Stomach (tissue), 9 donors: ENCODE data around the gene UBA1. TPM values are rescaled to one million over a fixed set of nuclear protein-coding genes. Genes with fewer than 3 reads are reported as not detected.

ENCODE experiments used
- DNase-seq, 2 donors: peaks; one replicate each; pipeline versions ENCODE4 v3.0.0 to v3.0.0-alpha.2; 2013 to 2019
- H3K27ac ChIP-seq, 5 donors: fragments of 200-600 bp in 4 of 5; sonication (generic) in 4 of 5; one replicate each; pipeline ENCODE4 v1.5.1; 2013 to 2019; ENCODE audit warnings: mild to moderate bottlenecking in 1 of 5, moderate library complexity in 1 of 5
- H3K27me3 ChIP-seq, 3 donors: fragments of 200-600 bp; sonication (generic); one replicate each; pipeline ENCODE4 v1.5.1; 2017 to 2019; ENCODE audit warnings: mixed run types in 1 of 3
- H3K36me3 ChIP-seq, 4 donors: fragments of 200-600 bp; sonication (generic); 1 replicate in 3 of 4; 2 replicates in 1 of 4; pipeline ENCODE4 v1.5.1; 2016 to 2019
- H3K4me1 ChIP-seq, 4 donors: fragments of 200-600 bp; sonication (generic); one replicate each; pipeline ENCODE4 v1.5.1; 2016 to 2019
- H3K4me3 ChIP-seq, 4 donors: fragments of 200-600 bp; sonication (generic) in 3 of 4; one replicate each; pipeline ENCODE4 v1.5.1; 2016 to 2019; ENCODE audit warnings: mild to moderate bottlenecking in 1 of 4
- H3K9me3 ChIP-seq, 4 donors: fragments of 200-600 bp; sonication (generic); one replicate each; pipeline ENCODE4 v1.5.1; 2016 to 2019
- CTCF ChIP-seq, 7 experiments: fragments of 450-650 bp in 4 of 7; fragments of 200-600 bp in 3 of 7; sonication (generic) in 3 of 7; IDR thresholded peaks; one replicate each; pipeline ENCODE4 v1.5.1; 2016 to 2019; ENCODE audit warnings: antibody characterized with exemption in 7 of 7, control low read depth in 2 of 7, mild to moderate bottlenecking in 1 of 7
- EP300 ChIP-seq: sonication (generic); formaldehyde crosslinking; IDR thresholded peaks from one replicate; pipeline ENCODE4 v1.6.1; 2017; ENCODE audit warnings: antibody characterized with exemption
- POLR2A ChIP-seq, 4 donors: fragments of 450-650 bp; IDR thresholded peaks; one replicate each; pipeline ENCODE4 v1.6.1; 2016; ENCODE audit warnings: antibody characterized with exemption in 4 of 4, control low read depth in 2 of 4, mild to moderate bottlenecking in 1 of 4, moderate library complexity in 1 of 4
- POLR2AphosphoS5 ChIP-seq, 3 donors: sonication (generic); formaldehyde crosslinking; IDR thresholded peaks; one replicate each; pipeline ENCODE4 v1.6.1; 2016; ENCODE audit warnings: antibody characterized with exemption in 3 of 3
- WGBS, 5 donors: extraction: QIAGEN DNeasy Blood & Tissue Kit in 3 of 5; methylation state at CpG; one replicate each; pipeline versions ENCODE4 v1.1.5 to v1.1.7; 2013 to 2018; 5-methylcytosine and 5-hydroxymethylcytosine counted together
- intact Hi-C: fragments of 100-400 bp; cut with DNase I; formaldehyde crosslinking; loops from one replicate; pipeline ENCODE4 v1.15.1; 2023; ENCODE audit warnings: low total_unique reads
- polyA plus RNA-seq, 3 donors: library from polyadenylated mRNA; stranded (reverse); fragments of 200-250 nt; gene quantifications; one replicate each; pipeline ENCODE4 v1.2.3, GENCODE V29; 2013
- total RNA-seq, 5 donors: library from RNA; depleted of rRNA; stranded (reverse); fragments of >200 nt; gene quantifications; one replicate each; pipeline versions ENCODE4 v1.1.0 to v1.2.3, GENCODE V29; 2014 to 2016
- donor health status: healthy with polysubstance abuse.
- donor health status: Bipolar disorder and iron deficiency.
- donor health status: healthy.

UBA1 gene
- total and polyA plus RNA-seq, 8 donors, result 59.3 to 278 (median 86.9) TPM

- no peak for TF ChIP-seq POLR2AphosphoS5 (IDR thresholded peaks at IDR 0.05)
- TF ChIP-seq EP300, result no peak
- TF ChIP-seq CTCF (IDR thresholded peaks at IDR 0.05), result no peak
- no peak for TF ChIP-seq POLR2A (IDR thresholded peaks at IDR 0.05)
Measured at GRCh38 chrX:47171996-47172395, 21.6 kb upstream of the UBA1 start.

GRCh38 chrX:47172549-47172948 is 21.1 kb upstream of the UBA1 start:
- TF ChIP-seq POLR2AphosphoS5 (IDR thresholded peaks at IDR 0.05) (no peak), EP300 (no peak), POLR2A (IDR thresholded peaks at IDR 0.05) (no peak), CTCF (IDR thresholded peaks at IDR 0.05) (no peak)
- H3K27ac ChIP-seq, result no peak overlapping the region
- DNase-seq, result peak in 1 of 2 donors; percentile 9
- no peaks in the 10 kb centered on the region for H3K4me1 ChIP-seq
- H3K9me3 ChIP-seq, result no peaks in the 10 kb centered on the region
- peaks cover 24 to 88% (median 85%) of the 10 kb centered on the region in 4 donors for H3K36me3 ChIP-seq
- no peak overlapping the region for H3K4me3 ChIP-seq
- 74 to 94% (median 83%) methylated on average over 3 to 7 of the region's 7 CpGs for WGBS, 5 donors
- intact Hi-C loops, result no loop called here
- H3K27me3 ChIP-seq, result peaks cover 0 to 15% (median 0%) of the 10 kb centered on the region in 3 donors

More at GRCh38 chrX:47171996-47172395, 21.6 kb upstream of the UBA1 start:
- Histone ChIP-seq H3K4me1 (no peaks in the 10 kb centered on the region), H3K36me3 (peaks cover 22 to 82% (median 80%) of the 10 kb centered on the region in 4 donors), H3K9me3 (no peaks in the 10 kb centered on the region), H3K27me3 (peaks cover 0 to 14% (median 0%) of the 10 kb centered on the region in 3 donors), H3K27ac (no peak overlapping the region), H3K4me3 (no peak overlapping the region)
- WGBS, 5 donors, result 76 to 100% (median 91%) methylated on average over 1 to 2 of the region's 2 CpGs
- intact Hi-C loops, result no loop called here
- peak in 1 of 2 donors; percentile 9 for DNase-seq

- no peak overlapping the region for H3K27ac ChIP-seq
- no peak for TF ChIP-seq POLR2A (IDR thresholded peaks at IDR 0.05)
- WGBS, 5 donors, result 81 to 90% (median 86%) methylated on average over 7 to 18 of the region's 18 CpGs
- H3K4me1 ChIP-seq, result no peaks in the 10 kb centered on the region
- H3K9me3 ChIP-seq, result no peaks in the 10 kb centered on the region
- H3K4me3 ChIP-seq, result no peak overlapping the region
- peaks cover 30 to 94% (median 92%) of the 10 kb centered on the region in 4 donors for H3K36me3 ChIP-seq
- DNase-seq, result peak in 1 of 2 donors; percentile 20
- intact Hi-C loops, result no loop called here
- peaks cover 0 to 21% (median 0%) of the 10 kb centered on the region in 3 donors for H3K27me3 ChIP-seq
Measured at GRCh38 chrX:47172971-47173792, 20.4 kb upstream of the UBA1 start.

GRCh38 chrX:47174376-47174775 is 19.3 kb upstream of the UBA1 start:
- peaks cover 0 to 17% (median 0%) of the 10 kb centered on the region in 3 donors for H3K27me3 ChIP-seq
- H3K4me1 ChIP-seq, result no peaks in the 10 kb centered on the region
- H3K36me3 ChIP-seq, result peaks cover 36 to 100% (median 98%) of the 10 kb centered on the region in 4 donors
- WGBS, 5 donors, result 70 to 97% (median 88%) methylated on average over 7 to 12 of the region's 12 CpGs
- no peak for DNase-seq
- H3K9me3 ChIP-seq, result no peaks in the 10 kb centered on the region
- H3K4me3 ChIP-seq, result no peak overlapping the region
- TF ChIP-seq POLR2A (IDR thresholded peaks at IDR 0.05) (no peak), POLR2AphosphoS5 (IDR thresholded peaks at IDR 0.05) (no peak), EP300 (no peak), CTCF (IDR thresholded peaks at IDR 0.05) (no peak)
- no peak overlapping the region for H3K27ac ChIP-seq
- intact Hi-C loops, result no loop called here
